ENCODE measurements around the gene BCAN. TPM values are rescaled to one million over a fixed set of nuclear protein-coding genes. Genes with fewer than 3 reads are reported as not detected.

The BCAN gene
- total RNA-seq, 1 donor from 2014 or later: not detected

GRCh38 chr1:156692925-156693847 is 51.3 kb downstream of the BCAN start:
- Histone ChIP-seq H3K9me3 (no peaks in the 10 kb centered on the region), H3K4me3 (no peak overlapping the region), H3K27me3 (peaks cover 8% of the 10 kb centered on the region), H3K4me1 (peaks cover 3 to 8% of the 10 kb centered on the region in 2 donors), H3K27ac (no peak overlapping the region), H3K36me3 (no peaks in the 10 kb centered on the region)
- intact Hi-C loops (cut with DNase I): loop anchor here (10.0 kb wide), 1 partner anchor 202 kb away; the partner anchor contains the start of gene PEAR1
- TF ChIP-seq, protein P1, sequence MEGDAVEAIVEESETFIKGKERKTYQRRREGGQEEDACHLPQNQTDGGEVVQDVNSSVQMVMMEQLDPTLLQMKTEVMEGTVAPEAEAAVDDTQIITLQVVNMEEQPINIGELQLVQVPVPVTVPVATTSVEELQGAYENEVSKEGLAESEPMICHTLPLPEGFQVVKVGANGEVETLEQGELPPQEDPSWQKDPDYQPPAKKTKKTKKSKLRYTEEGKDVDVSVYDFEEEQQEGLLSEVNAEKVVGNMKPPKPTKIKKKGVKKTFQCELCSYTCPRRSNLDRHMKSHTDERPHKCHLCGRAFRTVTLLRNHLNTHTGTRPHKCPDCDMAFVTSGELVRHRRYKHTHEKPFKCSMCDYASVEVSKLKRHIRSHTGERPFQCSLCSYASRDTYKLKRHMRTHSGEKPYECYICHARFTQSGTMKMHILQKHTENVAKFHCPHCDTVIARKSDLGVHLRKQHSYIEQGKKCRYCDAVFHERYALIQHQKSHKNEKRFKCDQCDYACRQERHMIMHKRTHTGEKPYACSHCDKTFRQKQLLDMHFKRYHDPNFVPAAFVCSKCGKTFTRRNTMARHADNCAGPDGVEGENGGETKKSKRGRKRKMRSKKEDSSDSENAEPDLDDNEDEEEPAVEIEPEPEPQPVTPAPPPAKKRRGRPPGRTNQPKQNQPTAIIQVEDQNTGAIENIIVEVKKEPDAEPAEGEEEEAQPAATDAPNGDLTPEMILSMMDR (IDR thresholded peaks at IDR 0.05): no peak
- DNase-seq (ENCODE audit: low spot score in 2 of 2): no peak

DNA sequence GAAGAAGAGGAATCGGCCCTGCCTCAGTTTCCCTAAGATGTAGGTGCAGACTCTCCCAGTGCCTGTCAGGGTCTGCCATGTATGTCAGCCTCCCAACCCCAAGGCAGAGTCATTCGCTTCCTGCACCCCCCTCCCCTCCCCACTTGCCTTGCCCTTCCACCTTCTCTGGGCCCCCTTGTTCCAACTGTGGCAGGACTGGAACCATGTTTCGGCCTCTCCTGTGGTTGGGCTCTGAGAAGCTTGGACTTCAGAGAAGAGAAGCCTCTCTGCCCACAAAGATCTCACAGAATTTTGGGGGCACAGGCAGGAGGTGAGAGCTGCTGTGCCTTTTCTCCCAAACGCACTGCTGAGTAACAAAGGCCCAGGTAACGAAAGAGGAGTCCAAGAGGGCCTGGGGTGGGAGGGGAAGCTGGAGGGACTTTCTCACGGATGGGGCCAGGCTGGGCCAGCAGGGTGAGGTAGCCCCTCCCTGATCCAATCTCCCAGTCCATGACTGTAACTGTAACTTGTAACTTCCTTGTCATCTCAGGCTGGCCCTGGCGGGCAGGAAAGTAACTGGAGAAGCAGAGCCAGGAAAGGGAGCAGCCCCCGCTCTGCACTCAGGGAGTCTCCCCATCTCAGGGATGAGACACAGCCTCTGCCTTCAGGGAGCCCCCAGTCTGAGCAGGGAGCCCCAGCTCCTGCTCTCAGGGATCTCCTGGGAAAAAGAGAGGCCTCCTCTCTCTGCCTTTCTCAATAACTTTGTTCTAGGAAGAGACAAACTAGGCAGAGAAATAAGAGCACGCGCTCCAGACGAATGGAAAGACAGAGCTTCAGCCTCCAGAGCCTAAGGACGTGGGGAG is 52.2 kb downstream of the BCAN start:
- intact Hi-C loops (cut with DNase I): loop anchor here (10.0 kb wide), 1 partner anchor 201 kb away; the partner anchor contains the start of gene PEAR1
- no peak overlapping the region for H3K4me3 ChIP-seq
- TF ChIP-seq, protein P1 (IDR thresholded peaks at IDR 0.05): no peak
- no peaks in the 10 kb centered on the region for H3K36me3 ChIP-seq
- no peaks in the 10 kb centered on the region for H3K9me3 ChIP-seq
- DNase-seq (ENCODE audit: low spot score in 2 of 2): no peak
- no peak overlapping the region for H3K27ac ChIP-seq
- peaks cover 3 to 8% of the 10 kb centered on the region in 2 donors for H3K4me1 ChIP-seq
- H3K27me3 ChIP-seq: peaks cover 8% of the 10 kb centered on the region

- intact Hi-C loops (cut with DNase I): loop anchor here (10.0 kb wide), 1 partner anchor 200 kb away; the partner anchor contains the start of gene PEAR1
- peaks cover 2 to 4% of the 10 kb centered on the region in 2 donors for H3K4me1 ChIP-seq
- no peak for DNase-seq (ENCODE audit: low spot score in 2 of 2)
- H3K4me3 ChIP-seq: no peak overlapping the region
- H3K27ac ChIP-seq: no peak overlapping the region
- no peaks in the 10 kb centered on the region for H3K9me3 ChIP-seq
- TF ChIP-seq, protein P1 (IDR thresholded peaks at IDR 0.05): no peak
- H3K36me3 ChIP-seq: no peaks in the 10 kb centered on the region
- H3K27me3 ChIP-seq: peaks cover 8% of the 10 kb centered on the region
Measured at GRCh38 chr1:156694690-156694962, 52.7 kb downstream of the BCAN start.

DNA sequence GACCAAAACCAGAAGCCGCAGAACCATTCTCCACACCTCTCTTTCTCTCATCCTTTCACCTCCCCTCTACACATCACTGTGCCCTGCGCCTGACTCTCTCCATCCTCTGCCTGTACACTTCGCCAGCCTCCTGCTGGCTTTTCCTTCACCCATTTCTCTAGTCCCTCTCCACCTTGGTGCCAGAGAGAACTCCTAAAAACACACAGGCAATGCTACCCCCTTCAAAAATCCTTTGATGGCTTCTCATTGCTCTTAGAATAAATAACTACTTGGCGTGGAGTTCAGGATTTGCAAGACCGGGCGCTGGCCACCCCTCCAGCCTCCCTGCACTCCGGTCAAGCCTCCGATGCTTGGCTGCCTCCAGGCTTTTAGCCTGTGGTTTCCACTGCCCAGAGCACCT is 54.8 kb downstream of the BCAN start:
- Histone ChIP-seq H3K27ac (no peak overlapping the region), H3K27me3 (no peaks in the 10 kb centered on the region), H3K4me3 (no peak overlapping the region), H3K4me1 (no peaks in the 10 kb centered on the region), H3K36me3 (no peaks in the 10 kb centered on the region), H3K9me3 (no peaks in the 10 kb centered on the region)
- intact Hi-C loops (cut with DNase I): loop anchor here (10.0 kb wide), 1 partner anchor 198 kb away; the partner anchor contains the start of gene PEAR1
- TF ChIP-seq, protein P1 (IDR thresholded peaks at IDR 0.05): no peak
- no peak for DNase-seq (ENCODE audit: low spot score in 2 of 2)

- H3K27me3 ChIP-seq: no peaks in the 10 kb centered on the region
- no peaks in the 10 kb centered on the region for H3K36me3 ChIP-seq
- no peak overlapping the region for H3K27ac ChIP-seq
- H3K4me1 ChIP-seq: no peaks in the 10 kb centered on the region
- H3K9me3 ChIP-seq: no peaks in the 10 kb centered on the region
- H3K4me3 ChIP-seq: no peak overlapping the region
- TF ChIP-seq, protein P1 (IDR thresholded peaks at IDR 0.05): no peak
- intact Hi-C loops (cut with DNase I): loop anchor here (10.0 kb wide), 1 partner anchor 197 kb away; the partner anchor contains the start of gene PEAR1
- no peak for DNase-seq (ENCODE audit: low spot score in 2 of 2)
Measured at GRCh38 chr1:156697481-156697880, 55.6 kb downstream of the BCAN start.
